ENCODE data around the gene SYT1. TPM values are rescaled to one million over a fixed set of nuclear protein-coding genes. Genes with fewer than 3 reads are reported as not detected.

The SYT1 gene
- total and polyA plus RNA-seq, 2 of the 8 experiments (the other 6 are each of a cell fraction or from before 2014, with no cell fraction given) = 11.0 to 34.6 TPM

GRCh38 chr12:79140711-79141110 is 276.1 kb downstream of the SYT1 start:
- H4K8ac ChIP-seq (ENCODE audit: extremely low read depth, insufficient read depth, low read length) = no peak overlapping the region
- no peak overlapping the region for H2BK5ac ChIP-seq (ENCODE audit: low read depth, low read length)
- no peak overlapping the region for H4K5ac ChIP-seq (ENCODE audit: insufficient read length, low read depth, low read length)
- H2AK5ac ChIP-seq (ENCODE audit: low read depth, low read length) = no peak overlapping the region
- H3K9ac ChIP-seq (replicated peaks in 1 of 4; ENCODE audit: extremely low read depth in 1 of 4, low read depth in 3 of 4, low read length in 3 of 4) = no peak overlapping the region
- no peak overlapping the region for H4K91ac ChIP-seq (replicated peaks; ENCODE audit: insufficient read length, low read length)
- H3K79me1 ChIP-seq (ENCODE audit: low read depth, low read length) = no peaks in the 10 kb centered on the region; the same call in 1 of the 2 replicates
- no peak overlapping the region for H2BK20ac ChIP-seq (ENCODE audit: low read length)
- no peak overlapping the region for H3K4me3 ChIP-seq (ENCODE audit: extremely low read depth in 1 of 4, insufficient read depth in 2 of 4, low read depth in 3 of 4, low read length in 4 of 4)
- 88% methylated on average over 1 of the region's 1 CpG; no CpG with 5 or more reads in 1 of the 2 experiments for WGBS, 2 experiments (ENCODE audit: extremely low coverage in 1 of 2, insufficient coverage in 1 of 2, insufficient read length in 1 of 2, insufficient replicate concordance in 2 of 2, low coverage in 1 of 2, low lambda C conversion rate in 2 of 2, missing lambda C conversion rate in 1 of 2)
- H3K14ac ChIP-seq (ENCODE audit: insufficient read length) = no peak overlapping the region
- FAIRE-seq (no peak), DNase-seq (ENCODE audit: low read depth in 1 of 2, low spot score in 2 of 2) (no peak)
- H3K27me3 ChIP-seq (replicated peaks in 1 of 4; ENCODE audit: control insufficient read depth in 3 of 4, extremely low read depth in 1 of 4, insufficient read depth in 3 of 4, low read length in 3 of 4) = no peaks in the 10 kb centered on the region
- no peak overlapping the region for H3K56ac ChIP-seq (replicated peaks; ENCODE audit: insufficient read length, low read depth, low read length)
- H3K23me2 ChIP-seq (ENCODE audit: low read depth, low read length) = no peaks in the 10 kb centered on the region
- H3K4ac ChIP-seq (replicated peaks; ENCODE audit: insufficient read length, low read depth, low read length) = no peak overlapping the region
- TF ChIP-seq HDAC6 (IDR thresholded peaks at IDR 0.05; ENCODE audit: low read depth, low read length) = no peak
- TF ChIP-seq RAD21 (IDR thresholded peaks at IDR 0.05 in 1 of 2, conservative IDR thresholded peaks at IDR 0.05 in 1 of 2; ENCODE audit: low read depth in 2 of 2, low read length in 2 of 2) = no peak
- no peak for TF ChIP-seq POLR2AphosphoS5 (IDR thresholded peaks at IDR 0.05; ENCODE audit: low read depth, low read length)
- no peak for TF ChIP-seq EP300 (IDR thresholded peaks at IDR 0.05; ENCODE audit: borderline replicate concordance in 1 of 2, low read depth in 2 of 2, low read length in 2 of 2)
- no peak for TF ChIP-seq JUND (IDR thresholded peaks at IDR 0.05; ENCODE audit: low read length)
- H3K27ac ChIP-seq (ENCODE audit: low read depth, low read length) = no peak overlapping the region
- H3K36me3 ChIP-seq (ENCODE audit: control insufficient read depth in 2 of 4, insufficient read depth in 4 of 4, low read length in 3 of 4) = no peaks in the 10 kb centered on the region
- no peak overlapping the region for H3K23ac ChIP-seq (ENCODE audit: insufficient read length)
- H4K20me1 ChIP-seq (replicated peaks in 1 of 2; ENCODE audit: control insufficient read depth in 1 of 2, insufficient read depth in 2 of 2, low read length in 2 of 2) = no peaks in the 10 kb centered on the region
- H3K79me2 ChIP-seq (ENCODE audit: control insufficient read depth in 1 of 2, insufficient read depth in 2 of 2, low read length in 2 of 2) = no peaks in the 10 kb centered on the region
- no peak overlapping the region for H2BK15ac ChIP-seq (ENCODE audit: low read length)
- CTCF ChIA-PET (ENCODE audit: partially characterized antibody) = interaction anchor here (2.4 kb wide), 1 partner anchor 11 kb away, joined by 9 read pairs; no protein-coding TSS in a partner anchor
- POLR2A ChIA-PET (ENCODE audit: partially characterized antibody) = no interaction called here
- no peaks in the 10 kb centered on the region for H3K4me1 ChIP-seq (replicated peaks in 1 of 4; ENCODE audit: control insufficient read depth in 3 of 4, insufficient read depth in 4 of 4, low read length in 3 of 4)
- no peaks in the 10 kb centered on the region for H3K9me3 ChIP-seq (ENCODE audit: insufficient read depth in 2 of 2, low read depth in 1 of 2, low read length in 1 of 2)
- no peak overlapping the region for H3K4me2 ChIP-seq (ENCODE audit: insufficient read depth in 1 of 2, low read depth in 2 of 2, low read length in 2 of 2)
- H2AFZ ChIP-seq (ENCODE audit: low read length) = no peak overlapping the region
- no peak overlapping the region for H2BK12ac ChIP-seq (ENCODE audit: low read depth, low read length)
- no peak overlapping the region for H2BK120ac ChIP-seq (replicated peaks; ENCODE audit: low read depth, low read length)
- H3K18ac ChIP-seq (ENCODE audit: extremely low read depth, low read length) = no peak overlapping the region

Measured in H1 (cell line).